Endothelial cell of umbilical vein (primary cell): ENCODE data around the gene ZNF98. TPM values are rescaled to one million over a fixed set of nuclear protein-coding genes. Genes with fewer than 3 reads are reported as not detected.

Experiments
- BruUV-seq: library from RNA; stranded (reverse); fragments of 400-500 nt; replicated peaks from 2 replicates; lab custom pipeline; 2021; lab: Mats Ljungman, UMichigan
- CTCF ChIA-PET: fragments of 300-600, 350-600 bp; sonication (Branson Sonifier 250); formaldehyde crosslinking; loops from one replicate; lab custom pipeline; 2021; ENCODE audit warnings: antibody characterized with exemption, inconsistent platforms; lab: Charles Lee
- POLR2A ChIA-PET: fragments of 300-600, 350-600 bp; sonication (Branson Sonifier 250); formaldehyde crosslinking; loops from one replicate; lab custom pipeline; 2021; ENCODE audit warnings: antibody characterized with exemption, inconsistent platforms; lab: Charles Lee
- DNase-seq: peaks from one replicate; pipeline ENCODE4 v3.0.0-alpha.2; 2011; ENCODE audit warnings: low read depth, low spot score
- FAIRE-seq: peaks from 2 replicates; lab custom pipeline; 2011; peaks lifted over from hg19 to GRCh38; lab: Jason Lieb, UNC
- H2AFZ ChIP-seq: 2 replicates; pipeline ENCODE4 v1.6.0; 2012; ENCODE audit warnings: low read depth, low read length, control low read depth, inconsistent platforms
- H3K27ac ChIP-seq: 2 replicates; pipeline ENCODE4 v1.5.1; 2011; ENCODE audit warnings: low read depth, mild to moderate bottlenecking, control low read depth, low read length, moderate library complexity; ENCODE audit not compliant: insufficient read depth
- H3K27me3 ChIP-seq, 2 experiments: 2 replicates each; pipeline versions ENCODE4 v1.6.0 to v1.6.1; 2011; ENCODE audit warnings: low read length in 2 of 2, mixed read lengths in 1 of 2; ENCODE audit not compliant: control insufficient read depth in 2 of 2, insufficient read depth in 2 of 2
- H3K36me3 ChIP-seq, 2 experiments: 2 replicates in 1 of 2; 3 replicates in 1 of 2; pipeline ENCODE4 v1.5.1; 2011; ENCODE audit warnings: low read length in 2 of 2, mild to moderate bottlenecking in 1 of 2, moderate library complexity in 1 of 2; ENCODE audit not compliant: control insufficient read depth in 2 of 2, insufficient read depth in 2 of 2; ENCODE audit errors: extremely low read depth in 1 of 2
- H3K4me1 ChIP-seq: 3 replicates; pipeline ENCODE4 v1.5.1; 2011; ENCODE audit warnings: mild to moderate bottlenecking, low read length; ENCODE audit not compliant: control insufficient read depth, insufficient read depth; ENCODE audit errors: extremely low read depth
- H3K4me2 ChIP-seq: 2 replicates; pipeline ENCODE4 v1.6.1; 2011; ENCODE audit warnings: low read length, control low read depth, mixed read lengths; ENCODE audit not compliant: insufficient read depth
- H3K4me3 ChIP-seq, 3 experiments: fragments of 200-600 bp in 1 of 3; sonication (generic), shearing (Covaris generic) in 1 of 3; replicated peaks in 1 of 3; 2 replicates each; pipeline ENCODE4 v1.5.1; 2011 to 2016; ENCODE audit warnings: control low read depth in 3 of 3, low read length in 3 of 3, mild to moderate bottlenecking in 2 of 3, inconsistent platforms in 1 of 3, low read depth in 1 of 3, moderate library complexity in 1 of 3; ENCODE audit not compliant: insufficient read depth in 1 of 3
- H3K79me2 ChIP-seq: 2 replicates; pipeline ENCODE4 v1.6.0; 2012; ENCODE audit warnings: low read length, inconsistent platforms; ENCODE audit not compliant: control insufficient read depth, insufficient read depth
- H3K9ac ChIP-seq: replicated peaks from 2 replicates; pipeline ENCODE3; 2011; ENCODE audit warnings: low read length, control low read depth; ENCODE audit not compliant: insufficient read depth; ENCODE audit errors: extremely low read depth
- H3K9me1 ChIP-seq: replicated peaks from 3 replicates; pipeline ENCODE4 v1.6.0; 2011; ENCODE audit warnings: mild to moderate bottlenecking, low read length; ENCODE audit not compliant: control insufficient read depth, insufficient read depth; ENCODE audit errors: extremely low read depth
- H3K9me3 ChIP-seq: replicated peaks from 2 replicates; pipeline ENCODE4 v1.5.1; 2012; ENCODE audit warnings: low read length, inconsistent platforms; ENCODE audit not compliant: control insufficient read depth, insufficient read depth
- H4K20me1 ChIP-seq: replicated peaks from 2 replicates; pipeline ENCODE3; 2011; ENCODE audit warnings: mild to moderate bottlenecking, low read length; ENCODE audit not compliant: control insufficient read depth, insufficient read depth; ENCODE audit errors: extremely low read depth
- EZH2 ChIP-seq: IDR thresholded peaks from 2 replicates; pipeline ENCODE4 v1.6.1; 2012; ENCODE audit warnings: borderline replicate concordance, low read depth, mild to moderate bottlenecking, moderate library complexity, low read length, inconsistent platforms; ENCODE audit not compliant: severe bottlenecking
- FOS ChIP-seq: IDR thresholded peaks from 2 replicates; pipeline ENCODE4 v1.6.1; 2011; ENCODE audit warnings: mild to moderate bottlenecking, low read length, moderate library complexity, borderline replicate concordance; ENCODE audit not compliant: insufficient read depth
- GATA2 ChIP-seq: IDR thresholded peaks from 2 replicates; pipeline ENCODE4 v1.7.0; 2011; ENCODE audit warnings: low read depth, mild to moderate bottlenecking, moderate library complexity, mixed read lengths, low read length; ENCODE audit not compliant: insufficient read length, insufficient read depth
- JUN ChIP-seq: IDR thresholded peaks from 2 replicates; pipeline ENCODE4 v1.6.1; 2011; ENCODE audit warnings: borderline replicate concordance, low read depth; ENCODE audit not compliant: insufficient read length, insufficient read depth
- MAX ChIP-seq: IDR thresholded peaks from 2 replicates; pipeline ENCODE4 v1.6.1; 2011; ENCODE audit not compliant: insufficient read depth, insufficient read length
- MYC ChIP-seq: IDR thresholded peaks from one replicate; pipeline ENCODE4 v1.6.1; 2011; ENCODE audit warnings: mild to moderate bottlenecking, low read depth, low read length
- POLR2A ChIP-seq: IDR thresholded peaks from 2 replicates; pipeline ENCODE4 v1.6.1; 2012; ENCODE audit warnings: low read depth, mild to moderate bottlenecking, control low read depth, low read length
- POLR2AphosphoS5 ChIP-seq: IDR thresholded peaks from 2 replicates; pipeline ENCODE4 v1.6.1; 2012; ENCODE audit warnings: low read depth, mild to moderate bottlenecking, control low read depth, low read length, moderate library complexity; ENCODE audit not compliant: insufficient read depth
- dilution Hi-C: fragments of 300-500 bp; cut with MboI; formaldehyde crosslinking; loops from one replicate; pipeline ENCODE4 v1.15.0; 2019; ENCODE audit warnings: low sequenced_read_pairs; ENCODE audit not compliant: extremely low pct_ligation_motif_present
- intact Hi-C: fragments of 100-400 bp; cut with micrococcal nuclease; formaldehyde crosslinking; loops from one replicate; pipeline ENCODE4 v1.10.0; 2022
- polyA plus RNA-seq, 4 experiments: library from polyadenylated mRNA; depleted of rRNA in 3 of 4; stranded (reverse) in 3 of 4; unstranded in 1 of 4; fragments of >200 nt; gene quantifications; 2 replicates each; pipeline versions ENCODE4 v1.2.1 to v1.2.3, GENCODE V29; 2011 to 2012; ENCODE audit warnings: missing spikeins in 1 of 4
- total RNA-seq: library from RNA; stranded (reverse); gene quantifications from 2 replicates; pipeline ENCODE4 v1.2.3, GENCODE V29; 2021
- TF ChIP-seq, protein P1 (sequence below), 2 donors: IDR thresholded peaks; 1 replicate in 1 of 2; 2 replicates in 1 of 2; pipeline ENCODE4 v1.5.1; 2011; ENCODE audit warnings: low read length in 2 of 2, mild to moderate bottlenecking in 2 of 2, moderate library complexity in 2 of 2, control low read depth in 1 of 2, inconsistent platforms in 1 of 2, low read depth in 1 of 2; ENCODE audit not compliant: insufficient read depth in 1 of 2; ENCODE audit errors: extremely low read depth in 1 of 2

The ZNF98 gene
- total and polyA plus RNA-seq, 2 donors (not counting 3 experiments of a cell fraction or from before 2014, with no cell fraction given): not detected

- intact Hi-C loops: no loop called here
These were observed 5.4 kb upstream of the ZNF98 start for GRCh38 chr19:22427547-22427946.

More at GRCh38 chr19:22427547-22427946, 5.4 kb upstream of the ZNF98 start:
- Histone ChIP-seq H3K9me1 (no peaks in the 10 kb centered on the region), H2AFZ (no peak overlapping the region), H3K9ac (no peak overlapping the region), H3K27ac (no peak overlapping the region), H3K4me3 (no peak overlapping the region), H3K4me1 (no peaks in the 10 kb centered on the region), H3K36me3 (no peaks in the 10 kb centered on the region), H3K4me2 (no peak overlapping the region), H4K20me1 (no peaks in the 10 kb centered on the region), H3K27me3 (no peaks in the 10 kb centered on the region), H3K9me3 (no peaks in the 10 kb centered on the region), H3K79me2 (no peaks in the 10 kb centered on the region)
- dilution Hi-C loops: no loop called here
- BruUV-seq: no TSS peak
- ChIA-PET CTCF (no interaction called here), POLR2A (no interaction called here)
- no peak for FAIRE-seq
- TF ChIP-seq EZH2 (no peak), GATA2 (no peak), MYC (no peak), JUN (no peak), FOS (no peak), POLR2AphosphoS5 (no peak), POLR2A (no peak), MAX (no peak)
- TF ChIP-seq, protein P1, sequence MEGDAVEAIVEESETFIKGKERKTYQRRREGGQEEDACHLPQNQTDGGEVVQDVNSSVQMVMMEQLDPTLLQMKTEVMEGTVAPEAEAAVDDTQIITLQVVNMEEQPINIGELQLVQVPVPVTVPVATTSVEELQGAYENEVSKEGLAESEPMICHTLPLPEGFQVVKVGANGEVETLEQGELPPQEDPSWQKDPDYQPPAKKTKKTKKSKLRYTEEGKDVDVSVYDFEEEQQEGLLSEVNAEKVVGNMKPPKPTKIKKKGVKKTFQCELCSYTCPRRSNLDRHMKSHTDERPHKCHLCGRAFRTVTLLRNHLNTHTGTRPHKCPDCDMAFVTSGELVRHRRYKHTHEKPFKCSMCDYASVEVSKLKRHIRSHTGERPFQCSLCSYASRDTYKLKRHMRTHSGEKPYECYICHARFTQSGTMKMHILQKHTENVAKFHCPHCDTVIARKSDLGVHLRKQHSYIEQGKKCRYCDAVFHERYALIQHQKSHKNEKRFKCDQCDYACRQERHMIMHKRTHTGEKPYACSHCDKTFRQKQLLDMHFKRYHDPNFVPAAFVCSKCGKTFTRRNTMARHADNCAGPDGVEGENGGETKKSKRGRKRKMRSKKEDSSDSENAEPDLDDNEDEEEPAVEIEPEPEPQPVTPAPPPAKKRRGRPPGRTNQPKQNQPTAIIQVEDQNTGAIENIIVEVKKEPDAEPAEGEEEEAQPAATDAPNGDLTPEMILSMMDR (IDR thresholded peaks at IDR 0.05; ENCODE audit: extremely low read depth in 1 of 2, insufficient read depth in 1 of 2, low read depth in 1 of 2, low read length in 2 of 2): no peak
- DNase-seq: no peak
